Hepatocyte (in vitro differentiated cells): ENCODE data around the gene SH3PXD2A. TPM values are rescaled to one million over a fixed set of nuclear protein-coding genes. Genes with fewer than 3 reads are reported as not detected.
A peak's percentile ranks its signal among the peaks of the same experiment; 100 is the strongest.

ENCODE experiments used
- DNase-seq: peaks from one replicate; pipeline ENCODE4 v3.0.0-alpha.2; 2016; ENCODE audit warnings: low spot score
- H2AFZ ChIP-seq: fragments of 200-600 bp; sonication (generic); 2 replicates; pipeline ENCODE4 v1.6.0; 2016; ENCODE audit warnings: antibody characterized with exemption, mild to moderate bottlenecking
- H3K27ac ChIP-seq: fragments of 200-600 bp; sonication (generic); 2 replicates; pipeline ENCODE4 v1.5.1; 2016; ENCODE audit warnings: mild to moderate bottlenecking
- H3K27me3 ChIP-seq: fragments of 200-600 bp; sonication (generic); 2 replicates; pipeline ENCODE4 v1.6.1; 2016
- H3K36me3 ChIP-seq: fragments of 200-600 bp; sonication (generic); replicated peaks from 2 replicates; pipeline ENCODE4 v1.5.1; 2016; ENCODE audit warnings: low read depth; ENCODE audit not compliant: insufficient read depth
- H3K4me1 ChIP-seq: fragments of 200-600 bp; sonication (generic); 2 replicates; pipeline ENCODE4 v1.5.1; 2016; ENCODE audit warnings: mild to moderate bottlenecking, moderate library complexity; ENCODE audit not compliant: insufficient read depth
- H3K4me2 ChIP-seq: fragments of 200-600 bp; sonication (generic); 2 replicates; pipeline ENCODE4 v1.6.0; 2016
- H3K4me3 ChIP-seq: fragments of 200-600 bp; sonication (generic); 2 replicates; pipeline ENCODE4 v1.5.1; 2016; ENCODE audit warnings: mild to moderate bottlenecking
- H3K79me2 ChIP-seq: fragments of 200-600 bp; sonication (generic); 2 replicates; pipeline ENCODE4 v1.6.0; 2017; ENCODE audit warnings: mild to moderate bottlenecking
- H3K9me2 ChIP-seq: fragments of 200-600 bp; sonication (generic); replicated peaks from 2 replicates; pipeline ENCODE4 v1.6.0; 2017; ENCODE audit warnings: mild to moderate bottlenecking; ENCODE audit not compliant: insufficient read depth
- H3K9me3 ChIP-seq: fragments of 200-600 bp; sonication (generic); 2 replicates; pipeline ENCODE4 v1.5.1; 2016; ENCODE audit warnings: low read depth, mild to moderate bottlenecking
- H4K20me1 ChIP-seq: fragments of 200-600 bp; sonication (generic); 2 replicates; pipeline ENCODE4 v1.6.0; 2016; ENCODE audit warnings: mild to moderate bottlenecking; ENCODE audit not compliant: insufficient read depth, poor library complexity, severe bottlenecking
- EZH2 ChIP-seq: fragments of 200-600 bp; sonication (generic); IDR thresholded peaks from 2 replicates; pipeline ENCODE4 v1.6.1; 2016; ENCODE audit warnings: antibody characterized with exemption, mild to moderate bottlenecking, borderline replicate concordance
- EZH2phosphoT487 ChIP-seq: fragments of 200-600 bp; sonication (generic); IDR thresholded peaks from one replicate; pipeline ENCODE4 v1.6.1; 2018; ENCODE audit warnings: antibody characterized with exemption, mild to moderate bottlenecking, low read depth, moderate library complexity; ENCODE audit not compliant: unreplicated experiment, severe bottlenecking
- WGBS: methylation state at CpG from one replicate; pipeline ENCODE4 v1.1.6; 2016; ENCODE audit warnings: low lambda C conversion rate; ENCODE audit errors: missing lambda C conversion rate; 5-methylcytosine and 5-hydroxymethylcytosine counted together
- polyA plus RNA-seq: library from polyadenylated mRNA; unstranded; fragments of >200 nt; fragmentation: Nextera tagmentation; extraction: Ambion mirVana; gene quantifications from 2 replicates; pipeline ENCODE4 v1.2.1, GENCODE V29; 2016
- total RNA-seq: library from RNA; depleted of rRNA; stranded (reverse); fragments of >200 nt; gene quantifications from 2 replicates; pipeline ENCODE4 v1.2.3, GENCODE V29; 2014
- TF ChIP-seq, protein P1 (sequence below): fragments of 200-600 bp; sonication (generic); IDR thresholded peaks from 2 replicates; pipeline ENCODE4 v1.5.1; 2016; ENCODE audit warnings: antibody characterized with exemption, mild to moderate bottlenecking; ENCODE audit not compliant: poor library complexity

Gene SH3PXD2A
- total and polyA plus RNA-seq, 2 experiments from 2014 or later: 8.4 to 13.6 TPM

DNA sequence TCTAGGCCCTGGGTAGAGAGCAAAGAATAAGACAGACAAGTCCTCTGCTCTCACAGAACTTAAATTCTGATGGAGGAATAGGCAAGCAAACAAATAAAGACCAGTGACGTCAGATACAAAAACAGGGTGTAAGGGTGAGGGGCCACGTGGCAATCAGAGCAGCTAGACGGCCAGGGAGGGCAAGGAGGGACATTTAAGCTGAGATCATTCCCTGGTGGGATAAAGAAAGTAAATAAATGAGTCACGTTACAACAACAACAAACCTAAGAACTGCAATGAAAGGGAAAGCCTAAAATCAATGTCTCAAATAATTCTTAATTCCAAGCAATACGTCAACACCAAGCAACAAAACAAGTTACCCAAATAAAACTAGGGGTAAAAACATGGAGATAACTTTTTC lies 40.8 kb upstream of the SH3PXD2A start:
- peaks cover 16% of the 10 kb centered on the region for H3K4me1 ChIP-seq
- H3K4me3 ChIP-seq: no peak overlapping the region
- H2AFZ ChIP-seq: no peak overlapping the region
- H3K36me3 ChIP-seq: no peaks in the 10 kb centered on the region
- no peaks in the 10 kb centered on the region for H3K9me2 ChIP-seq
- WGBS: 57% methylated on average over 5 of the region's 5 CpGs
- no peaks in the 10 kb centered on the region for H3K9me3 ChIP-seq
- H3K4me2 ChIP-seq: no peak overlapping the region
- no peaks in the 10 kb centered on the region for H3K27me3 ChIP-seq
- DNase-seq: no peak
- H3K27ac ChIP-seq: no peak overlapping the region
- no peaks in the 10 kb centered on the region for H3K79me2 ChIP-seq
- no peaks in the 10 kb centered on the region for H4K20me1 ChIP-seq
- TF ChIP-seq EZH2 (no peak), EZH2phosphoT487 (no peak)
- TF ChIP-seq, protein P1, sequence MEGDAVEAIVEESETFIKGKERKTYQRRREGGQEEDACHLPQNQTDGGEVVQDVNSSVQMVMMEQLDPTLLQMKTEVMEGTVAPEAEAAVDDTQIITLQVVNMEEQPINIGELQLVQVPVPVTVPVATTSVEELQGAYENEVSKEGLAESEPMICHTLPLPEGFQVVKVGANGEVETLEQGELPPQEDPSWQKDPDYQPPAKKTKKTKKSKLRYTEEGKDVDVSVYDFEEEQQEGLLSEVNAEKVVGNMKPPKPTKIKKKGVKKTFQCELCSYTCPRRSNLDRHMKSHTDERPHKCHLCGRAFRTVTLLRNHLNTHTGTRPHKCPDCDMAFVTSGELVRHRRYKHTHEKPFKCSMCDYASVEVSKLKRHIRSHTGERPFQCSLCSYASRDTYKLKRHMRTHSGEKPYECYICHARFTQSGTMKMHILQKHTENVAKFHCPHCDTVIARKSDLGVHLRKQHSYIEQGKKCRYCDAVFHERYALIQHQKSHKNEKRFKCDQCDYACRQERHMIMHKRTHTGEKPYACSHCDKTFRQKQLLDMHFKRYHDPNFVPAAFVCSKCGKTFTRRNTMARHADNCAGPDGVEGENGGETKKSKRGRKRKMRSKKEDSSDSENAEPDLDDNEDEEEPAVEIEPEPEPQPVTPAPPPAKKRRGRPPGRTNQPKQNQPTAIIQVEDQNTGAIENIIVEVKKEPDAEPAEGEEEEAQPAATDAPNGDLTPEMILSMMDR: no peak

DNA sequence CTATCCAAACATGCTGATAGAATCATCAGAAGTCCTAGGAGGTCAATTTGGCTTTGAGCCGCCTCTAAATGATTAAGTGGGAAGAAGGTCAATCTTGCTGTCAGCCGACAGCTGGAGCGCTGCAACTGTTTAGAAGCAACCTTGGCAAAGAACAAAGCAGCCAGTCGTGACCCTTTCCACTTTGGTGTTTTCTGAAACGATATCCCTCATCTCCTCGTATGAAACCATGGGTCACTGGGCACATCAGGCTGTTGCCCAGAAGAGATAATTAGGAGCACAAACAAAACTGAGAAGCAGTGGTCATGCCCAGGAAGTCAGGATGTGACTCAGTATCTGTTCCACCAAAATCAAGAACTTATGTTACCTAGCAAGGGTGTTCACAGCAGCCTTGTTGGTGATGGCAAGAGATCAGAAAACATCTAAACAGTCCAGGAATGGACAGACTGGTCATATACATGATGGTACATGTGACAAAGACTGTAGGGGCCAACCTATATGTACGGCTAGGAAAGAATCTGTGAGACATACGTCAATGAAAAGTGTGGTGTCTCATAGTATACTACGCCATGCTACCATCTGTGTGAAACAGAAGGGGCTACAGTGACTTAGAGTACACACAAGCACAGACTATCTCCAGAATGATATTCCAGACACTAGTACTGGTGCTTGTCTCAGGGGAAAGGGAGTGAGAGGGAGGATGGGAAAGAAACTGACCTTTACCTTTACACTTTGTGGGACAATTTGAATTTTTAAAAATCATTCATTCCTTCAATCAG lies 40.2 kb upstream of the SH3PXD2A start:
- DNase-seq: no peak

DNA sequence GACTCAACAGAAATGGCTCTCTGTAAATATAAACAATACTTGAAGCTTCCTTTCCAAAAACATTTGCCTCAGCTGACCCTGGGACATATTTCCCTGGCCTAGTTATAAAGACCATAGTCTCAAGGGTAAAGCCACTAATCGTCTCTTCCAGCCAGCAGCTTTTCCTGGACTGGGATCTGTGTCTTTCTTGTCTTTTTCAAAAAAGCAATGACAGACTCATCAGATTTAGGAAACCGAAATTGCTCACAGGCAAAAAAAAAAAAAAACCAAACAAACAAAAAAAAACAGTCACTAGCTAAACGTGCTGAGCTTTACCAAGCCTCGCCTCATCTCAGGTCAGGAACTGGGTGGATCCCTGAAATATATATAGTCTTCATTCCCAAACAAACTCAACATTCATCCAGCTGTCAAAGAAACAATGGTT lies 39.1 kb upstream of the SH3PXD2A start:
- peak overlapping the region; percentile 71 for H3K27ac ChIP-seq
- TF ChIP-seq, protein P1: no peak
- no peak for TF ChIP-seq EZH2
- no peak for TF ChIP-seq EZH2phosphoT487
- no peaks in the 10 kb centered on the region for H3K79me2 ChIP-seq
- H4K20me1 ChIP-seq: no peaks in the 10 kb centered on the region
- H3K9me2 ChIP-seq: no peaks in the 10 kb centered on the region
- H3K27me3 ChIP-seq: no peaks in the 10 kb centered on the region
- H3K9me3 ChIP-seq: no peaks in the 10 kb centered on the region
- WGBS: 42% methylated on average over 4 of the region's 4 CpGs
- no peak overlapping the region for H2AFZ ChIP-seq
- H3K4me3 ChIP-seq: no peak overlapping the region
- H3K4me2 ChIP-seq: no peak overlapping the region
- H3K4me1 ChIP-seq: peaks cover 27% of the 10 kb centered on the region
- no peaks in the 10 kb centered on the region for H3K36me3 ChIP-seq
- no peak for DNase-seq

More for the DNA sequence above, 40.2 kb upstream of the SH3PXD2A start:
- Histone ChIP-seq H3K4me2 (no peak overlapping the region), H3K36me3 (no peaks in the 10 kb centered on the region), H3K27ac (peak overlapping the region; percentile 71), H3K4me3 (no peak overlapping the region), H3K79me2 (no peaks in the 10 kb centered on the region), H3K27me3 (no peaks in the 10 kb centered on the region), H3K9me3 (no peaks in the 10 kb centered on the region), H2AFZ (no peak overlapping the region), H3K9me2 (no peaks in the 10 kb centered on the region), H3K4me1 (peaks cover 20% of the 10 kb centered on the region), H4K20me1 (no peaks in the 10 kb centered on the region)
- WGBS: 77% methylated on average over 9 of the region's 9 CpGs
- TF ChIP-seq EZH2: no peak
- TF ChIP-seq EZH2phosphoT487: no peak
- TF ChIP-seq, protein P1: no peak
